ACHN (cell line): Measurements from ENCODE around the gene MINDY3.
A peak's percentile ranks its signal among the peaks of the same experiment; 100 is the strongest.
"Not testable (repeated sequence)": the region's sequence is repeated elsewhere in the genome, so short reads cannot be mapped to it uniquely, and the experiment has no call there.

Experiments
- DNase-seq: peaks from one replicate; pipeline ENCODE4 v3.0.0-alpha.2; 2015
- in situ Hi-C: cut with HindIII; loops from 2 replicates; pipeline ENCODE4 v1.10.0; 2017; ENCODE audit warnings: low sequenced_read_pairs, low pct_ligation_motif_present, low pct_unique_long_range_greater_than_20kb

MINDY3 gene

GRCh38 chr10:15859509-15859905, 800 bp downstream of the MINDY3 start:
- in situ Hi-C loops, result no loop called here
- no peak for DNase-seq

GRCh38 chr10:15858861-15859281, 1.4 kb downstream of the MINDY3 start:
- no peak for DNase-seq
- in situ Hi-C loops, result no loop called here

- in situ Hi-C loops, result no loop called here
- no peak for DNase-seq
Measured at GRCh38 chr10:15857107-15857575, 3.2 kb downstream of the MINDY3 start.

GRCh38 chr10:15856328-15857015, 3.8 kb downstream of the MINDY3 start:
- in situ Hi-C loops, result no loop called here

GRCh38 chr10:15853800-15854199, 6.5 kb downstream of the MINDY3 start:
- in situ Hi-C loops, result no loop called here
- no peak for DNase-seq

More at GRCh38 chr10:15856328-15857015, 3.8 kb downstream of the MINDY3 start:
- DNase-seq, result no peak

- in situ Hi-C loops, result no loop called here
Measured at GRCh38 chr10:15852111-15852557, 8.2 kb downstream of the MINDY3 start.

GRCh38 chr10:15850337-15850978, 9.8 kb downstream of the MINDY3 start:
- DNase-seq, in situ Hi-C loops: not testable (repeated sequence)

More at GRCh38 chr10:15852111-15852557, 8.2 kb downstream of the MINDY3 start:
- no peak for DNase-seq

GRCh38 chr10:15849316-15849715, 11.0 kb downstream of the MINDY3 start:
- no peak for DNase-seq
- in situ Hi-C loops, result no loop called here

- in situ Hi-C loops, result no loop called here
- no peak for DNase-seq
Measured at GRCh38 chr10:15847481-15847880, 12.8 kb downstream of the MINDY3 start.

- in situ Hi-C loops, result no loop called here
- DNase-seq, result no peak
Measured at GRCh38 chr10:15844517-15844916, 15.8 kb downstream of the MINDY3 start.

GRCh38 chr10:15843695-15844094, 16.6 kb downstream of the MINDY3 start:
- in situ Hi-C loops, result no loop called here
- no peak for DNase-seq

GRCh38 chr10:15842556-15843169, 17.6 kb downstream of the MINDY3 start:
- no peak for DNase-seq
- in situ Hi-C loops, result no loop called here

- no peak for DNase-seq
- in situ Hi-C loops, result no loop called here
Measured at GRCh38 chr10:15841696-15842095, 18.6 kb downstream of the MINDY3 start.

GRCh38 chr10:15836807-15837206, 23.5 kb downstream of the MINDY3 start:
- in situ Hi-C loops, result no loop called here
- no peak for DNase-seq

GRCh38 chr10:15829495-15829894, 30.8 kb downstream of the MINDY3 start:
- in situ Hi-C loops, result no loop called here
- no peak for DNase-seq

- DNase-seq, result peak; percentile 24
- in situ Hi-C loops, result no loop called here
Measured at GRCh38 chr10:15824498-15824897, 35.8 kb downstream of the MINDY3 start.

- in situ Hi-C loops, result no loop called here
- DNase-seq, result no peak
Measured at GRCh38 chr10:15822131-15822530, 38.2 kb downstream of the MINDY3 start.

GRCh38 chr10:15821046-15821683, 39.1 kb downstream of the MINDY3 start:
- in situ Hi-C loops, result no loop called here
- DNase-seq, result no peak

- in situ Hi-C loops, result no loop called here
- DNase-seq, result no peak
Measured at GRCh38 chr10:15817409-15818046, 42.8 kb downstream of the MINDY3 start.
